ENCODE results near the gene PACSIN2. TPM values are rescaled to one million over a fixed set of nuclear protein-coding genes. Genes with fewer than 3 reads are reported as not detected.

Gene PACSIN2
- total and polyA plus RNA-seq, 2 experiments from 2014 or later, result 23.5 to 57.3 TPM

DNA sequence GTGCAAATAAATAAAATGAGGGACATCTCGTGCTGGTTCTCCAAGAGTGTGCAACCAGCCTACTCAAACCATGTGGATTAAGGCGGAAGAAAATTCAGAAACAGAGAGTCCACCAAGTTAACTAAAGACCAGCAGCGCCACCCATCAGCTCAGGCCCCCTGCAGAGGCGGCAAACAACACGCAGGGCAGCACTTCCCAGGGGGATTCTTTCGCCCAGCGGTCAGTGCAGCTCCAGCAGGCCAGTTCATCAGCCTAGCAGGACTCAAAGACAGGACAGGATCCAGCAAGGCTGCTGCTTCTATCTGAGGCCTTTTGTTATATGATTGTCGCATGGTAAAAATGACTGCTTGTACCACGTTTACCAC, 51.7 kb downstream of the PACSIN2 start:
- H3K9me3 Mint-ChIP-seq, result no peaks in the 10 kb centered on the region

DNA sequence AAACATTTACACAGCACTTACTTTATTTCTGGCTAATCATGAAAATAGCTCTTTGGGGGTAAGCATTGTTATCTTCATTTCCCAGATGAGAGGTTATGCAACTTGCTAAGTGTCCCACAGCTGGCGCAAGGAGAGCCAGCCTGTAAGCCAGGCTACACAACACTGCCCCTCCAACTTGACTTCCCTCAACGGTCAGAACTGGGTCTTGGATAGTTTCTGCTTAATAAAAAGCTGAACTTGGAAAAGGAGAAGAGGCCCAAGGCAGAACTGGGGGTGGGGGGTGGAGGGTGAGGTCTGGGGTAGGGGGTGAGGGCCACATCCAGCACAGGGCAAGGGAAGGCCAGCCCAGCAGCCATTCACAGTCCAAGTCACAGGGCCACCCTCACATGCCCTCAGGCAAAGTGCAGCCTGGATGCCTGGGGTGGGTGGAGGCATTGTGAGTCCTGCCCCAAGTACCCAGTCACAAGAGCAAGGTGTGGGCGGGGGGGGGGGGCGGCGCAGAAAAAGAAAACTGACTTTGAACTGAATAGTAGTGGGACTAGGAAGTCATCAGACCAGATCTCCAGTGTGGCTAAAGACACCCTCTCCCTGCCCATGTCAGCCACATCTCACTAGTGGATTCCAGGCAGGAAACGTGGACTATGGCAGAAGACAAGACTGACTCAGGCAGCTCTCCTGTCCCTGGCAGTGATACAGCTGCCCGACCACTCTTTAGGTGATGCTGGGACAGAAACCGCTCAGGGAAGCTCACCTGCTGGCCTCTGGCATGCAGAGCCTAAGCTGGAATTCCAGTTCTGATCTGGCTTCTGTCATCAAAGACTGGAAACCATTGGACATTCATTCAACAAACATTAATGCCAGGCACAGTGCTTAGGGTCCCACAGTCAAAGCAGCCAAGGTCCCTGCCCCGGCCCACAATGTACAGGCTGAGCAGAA, 52.4 kb downstream of the PACSIN2 start:
- Mint-ChIP-seq H3K9me3 (no peaks in the 10 kb centered on the region), H3K4me3 (no peak overlapping the region)
- TF ChIP-seq POLR2AphosphoS5 (IDR thresholded peaks at IDR 0.05; ENCODE audit: low read depth) (no peak), CREB1 (CRISPR knock-in tag; IDR thresholded peaks at IDR 0.05; ENCODE audit: low read depth) (no peak), EZH2phosphoT487 (IDR thresholded peaks at IDR 0.05; ENCODE audit: unreplicated experiment) (no peak), JUNB (IDR thresholded peaks at IDR 0.05; ENCODE audit: unreplicated experiment) (no peak), ZNF114 (CRISPR knock-in tag; IDR thresholded peaks at IDR 0.05) (no peak), ZNF331 (CRISPR knock-in tag; IDR thresholded peaks at IDR 0.05; ENCODE audit: low read depth) (no peak), EZH2 (IDR thresholded peaks at IDR 0.05; ENCODE audit: low read depth, unreplicated experiment) (no peak)
- TF ChIP-seq, protein P1, sequence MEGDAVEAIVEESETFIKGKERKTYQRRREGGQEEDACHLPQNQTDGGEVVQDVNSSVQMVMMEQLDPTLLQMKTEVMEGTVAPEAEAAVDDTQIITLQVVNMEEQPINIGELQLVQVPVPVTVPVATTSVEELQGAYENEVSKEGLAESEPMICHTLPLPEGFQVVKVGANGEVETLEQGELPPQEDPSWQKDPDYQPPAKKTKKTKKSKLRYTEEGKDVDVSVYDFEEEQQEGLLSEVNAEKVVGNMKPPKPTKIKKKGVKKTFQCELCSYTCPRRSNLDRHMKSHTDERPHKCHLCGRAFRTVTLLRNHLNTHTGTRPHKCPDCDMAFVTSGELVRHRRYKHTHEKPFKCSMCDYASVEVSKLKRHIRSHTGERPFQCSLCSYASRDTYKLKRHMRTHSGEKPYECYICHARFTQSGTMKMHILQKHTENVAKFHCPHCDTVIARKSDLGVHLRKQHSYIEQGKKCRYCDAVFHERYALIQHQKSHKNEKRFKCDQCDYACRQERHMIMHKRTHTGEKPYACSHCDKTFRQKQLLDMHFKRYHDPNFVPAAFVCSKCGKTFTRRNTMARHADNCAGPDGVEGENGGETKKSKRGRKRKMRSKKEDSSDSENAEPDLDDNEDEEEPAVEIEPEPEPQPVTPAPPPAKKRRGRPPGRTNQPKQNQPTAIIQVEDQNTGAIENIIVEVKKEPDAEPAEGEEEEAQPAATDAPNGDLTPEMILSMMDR (conservative IDR thresholded peaks at IDR 0.05; ENCODE audit: low read depth in 2 of 2), result no peak
- TF ChIP-seq, protein P2, sequence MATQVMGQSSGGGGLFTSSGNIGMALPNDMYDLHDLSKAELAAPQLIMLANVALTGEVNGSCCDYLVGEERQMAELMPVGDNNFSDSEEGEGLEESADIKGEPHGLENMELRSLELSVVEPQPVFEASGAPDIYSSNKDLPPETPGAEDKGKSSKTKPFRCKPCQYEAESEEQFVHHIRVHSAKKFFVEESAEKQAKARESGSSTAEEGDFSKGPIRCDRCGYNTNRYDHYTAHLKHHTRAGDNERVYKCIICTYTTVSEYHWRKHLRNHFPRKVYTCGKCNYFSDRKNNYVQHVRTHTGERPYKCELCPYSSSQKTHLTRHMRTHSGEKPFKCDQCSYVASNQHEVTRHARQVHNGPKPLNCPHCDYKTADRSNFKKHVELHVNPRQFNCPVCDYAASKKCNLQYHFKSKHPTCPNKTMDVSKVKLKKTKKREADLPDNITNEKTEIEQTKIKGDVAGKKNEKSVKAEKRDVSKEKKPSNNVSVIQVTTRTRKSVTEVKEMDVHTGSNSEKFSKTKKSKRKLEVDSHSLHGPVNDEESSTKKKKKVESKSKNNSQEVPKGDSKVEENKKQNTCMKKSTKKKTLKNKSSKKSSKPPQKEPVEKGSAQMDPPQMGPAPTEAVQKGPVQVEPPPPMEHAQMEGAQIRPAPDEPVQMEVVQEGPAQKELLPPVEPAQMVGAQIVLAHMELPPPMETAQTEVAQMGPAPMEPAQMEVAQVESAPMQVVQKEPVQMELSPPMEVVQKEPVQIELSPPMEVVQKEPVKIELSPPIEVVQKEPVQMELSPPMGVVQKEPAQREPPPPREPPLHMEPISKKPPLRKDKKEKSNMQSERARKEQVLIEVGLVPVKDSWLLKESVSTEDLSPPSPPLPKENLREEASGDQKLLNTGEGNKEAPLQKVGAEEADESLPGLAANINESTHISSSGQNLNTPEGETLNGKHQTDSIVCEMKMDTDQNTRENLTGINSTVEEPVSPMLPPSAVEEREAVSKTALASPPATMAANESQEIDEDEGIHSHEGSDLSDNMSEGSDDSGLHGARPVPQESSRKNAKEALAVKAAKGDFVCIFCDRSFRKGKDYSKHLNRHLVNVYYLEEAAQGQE (IDR thresholded peaks at IDR 0.05; ENCODE audit: unreplicated experiment), result no peak

More for the DNA sequence above, 51.7 kb downstream of the PACSIN2 start:
- H3K36me3 Mint-ChIP-seq (ENCODE audit: low read depth), result peaks cover 10% of the 10 kb centered on the region; the same call in 2 of the 3 replicates
- peaks cover 69% of the 10 kb centered on the region for H3K4me1 Mint-ChIP-seq
- H3K27me3 Mint-ChIP-seq (ENCODE audit: insufficient read depth, low read depth, poor library complexity), result peaks cover 13% of the 10 kb centered on the region
- H3K9me2 ChIP-seq (ENCODE audit: insufficient read depth), result no peaks in the 10 kb centered on the region
- TF ChIP-seq, protein P2 (IDR thresholded peaks at IDR 0.05; ENCODE audit: unreplicated experiment), result no peak
- no peak overlapping the region for H3K27ac ChIP-seq (ENCODE audit: low read depth)
- H3K36me3 ChIP-seq (ENCODE audit: insufficient read depth), result no peaks in the 10 kb centered on the region
- DNase-seq (ENCODE audit: low spot score) (no peak), ATAC-seq (no peak)
- peaks cover 60% of the 10 kb centered on the region for H4K20me1 ChIP-seq (replicated peaks; ENCODE audit: insufficient read depth)
- H3K4me3 ChIP-seq, result no peak overlapping the region
- peaks cover 6% of the 10 kb centered on the region; the same call in 1 of the 2 replicates for H3F3A ChIP-seq (replicated peaks; ENCODE audit: low read depth)
- no peak overlapping the region for H3K4me3 Mint-ChIP-seq
- no peak overlapping the region for H3K4me2 ChIP-seq
- no peak overlapping the region for H3K27ac Mint-ChIP-seq
- peaks cover 96% of the 10 kb centered on the region for H3K79me2 ChIP-seq (replicated peaks; ENCODE audit: insufficient read depth)
- no peaks in the 10 kb centered on the region for H3K27me3 ChIP-seq (ENCODE audit: insufficient read depth)
- H3K4me1 ChIP-seq (ENCODE audit: insufficient read depth), result peaks cover 58% of the 10 kb centered on the region
- no peak overlapping the region for H2AFZ ChIP-seq

More for the DNA sequence above, 52.4 kb downstream of the PACSIN2 start:
- 0 out of 2 replicates have a peak overlapping the region, but pooled peaks have one; percentile 62 for H3K27ac ChIP-seq (ENCODE audit: low read depth)
- DNase-seq (ENCODE audit: low spot score) (no peak), ATAC-seq (no peak; the same call in 2 of the 3 replicates)
- peaks cover 62% of the 10 kb centered on the region for H4K20me1 ChIP-seq (replicated peaks; ENCODE audit: insufficient read depth)
- peaks cover 5% of the 10 kb centered on the region; the same call in 2 of the 3 replicates for H3K36me3 Mint-ChIP-seq (ENCODE audit: low read depth)
- peaks cover 13% of the 10 kb centered on the region for H3K27me3 Mint-ChIP-seq (ENCODE audit: insufficient read depth, low read depth, poor library complexity)
- no peaks in the 10 kb centered on the region for H3K36me3 ChIP-seq (ENCODE audit: insufficient read depth)
- no peaks in the 10 kb centered on the region for H3K9me2 ChIP-seq (ENCODE audit: insufficient read depth)
- H3K27me3 ChIP-seq (ENCODE audit: insufficient read depth), result no peaks in the 10 kb centered on the region
- no peak overlapping the region for H3K4me3 ChIP-seq
- H3K4me2 ChIP-seq, result peak overlapping the region; percentile 46; the same call in 1 of the 2 replicates
- no peak overlapping the region for H2AFZ ChIP-seq
- peaks cover 96% of the 10 kb centered on the region for H3K79me2 ChIP-seq (replicated peaks; ENCODE audit: insufficient read depth)
- peaks cover 58% of the 10 kb centered on the region for H3K4me1 ChIP-seq (ENCODE audit: insufficient read depth)
- H3K27ac Mint-ChIP-seq, result no peak overlapping the region; the same call in 1 of the 2 replicates
- H3K4me1 Mint-ChIP-seq, result peaks cover 73% of the 10 kb centered on the region
- peaks cover 6% of the 10 kb centered on the region; the same call in 1 of the 2 replicates for H3F3A ChIP-seq (replicated peaks; ENCODE audit: low read depth)

Data from GM23338 (cell line).